GM12872 (cell line): ENCODE results near the gene PPDPF.

Experiments used
- TF ChIP-seq, protein P1 (sequence below): IDR thresholded peaks from 3 replicates; pipeline ENCODE4 v1.5.1; 2011; ENCODE audit warnings: low read depth, mild to moderate bottlenecking, low read length, moderate library complexity; ENCODE audit not compliant: insufficient read depth

Gene PPDPF

DNA sequence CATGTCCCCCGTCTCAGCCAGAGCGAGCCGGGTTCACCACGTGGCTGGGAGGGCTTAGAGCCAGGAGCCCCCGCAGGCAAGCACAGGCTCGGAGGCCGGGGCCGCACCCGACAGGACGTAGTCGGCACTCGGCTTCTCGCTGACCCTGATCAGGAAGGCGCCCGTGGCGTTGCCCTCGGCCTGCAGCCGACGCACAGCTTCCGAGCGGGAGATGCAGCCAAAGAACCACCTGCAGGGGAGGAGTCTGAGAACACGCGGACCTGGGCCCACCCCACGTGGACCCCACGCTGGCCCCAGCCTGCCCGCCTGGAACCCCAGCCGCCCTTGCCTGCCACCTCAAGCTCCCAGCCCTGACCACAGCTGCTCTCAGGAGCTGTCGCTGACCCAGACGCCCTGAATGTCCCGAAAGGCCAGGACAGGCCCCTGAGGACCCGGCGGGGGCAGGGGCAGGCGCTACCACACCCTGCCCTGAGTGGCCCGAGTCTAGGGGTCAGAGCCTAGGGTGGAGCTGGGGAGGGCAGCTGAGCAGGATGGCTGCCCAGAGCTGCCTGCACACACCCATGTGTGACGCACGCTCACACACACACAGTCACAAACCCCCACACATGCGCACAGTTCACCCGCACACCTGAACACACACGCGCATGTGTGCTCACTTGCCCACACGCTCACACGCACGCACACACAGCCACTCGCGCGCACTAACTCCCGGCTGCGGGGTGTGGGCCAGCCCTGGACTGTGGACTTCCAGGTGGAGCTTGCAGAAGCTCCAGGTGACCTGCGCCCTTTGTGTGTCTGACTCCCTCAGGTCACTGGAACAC, 14.5 kb downstream of the PPDPF start:
- TF ChIP-seq, protein P1, sequence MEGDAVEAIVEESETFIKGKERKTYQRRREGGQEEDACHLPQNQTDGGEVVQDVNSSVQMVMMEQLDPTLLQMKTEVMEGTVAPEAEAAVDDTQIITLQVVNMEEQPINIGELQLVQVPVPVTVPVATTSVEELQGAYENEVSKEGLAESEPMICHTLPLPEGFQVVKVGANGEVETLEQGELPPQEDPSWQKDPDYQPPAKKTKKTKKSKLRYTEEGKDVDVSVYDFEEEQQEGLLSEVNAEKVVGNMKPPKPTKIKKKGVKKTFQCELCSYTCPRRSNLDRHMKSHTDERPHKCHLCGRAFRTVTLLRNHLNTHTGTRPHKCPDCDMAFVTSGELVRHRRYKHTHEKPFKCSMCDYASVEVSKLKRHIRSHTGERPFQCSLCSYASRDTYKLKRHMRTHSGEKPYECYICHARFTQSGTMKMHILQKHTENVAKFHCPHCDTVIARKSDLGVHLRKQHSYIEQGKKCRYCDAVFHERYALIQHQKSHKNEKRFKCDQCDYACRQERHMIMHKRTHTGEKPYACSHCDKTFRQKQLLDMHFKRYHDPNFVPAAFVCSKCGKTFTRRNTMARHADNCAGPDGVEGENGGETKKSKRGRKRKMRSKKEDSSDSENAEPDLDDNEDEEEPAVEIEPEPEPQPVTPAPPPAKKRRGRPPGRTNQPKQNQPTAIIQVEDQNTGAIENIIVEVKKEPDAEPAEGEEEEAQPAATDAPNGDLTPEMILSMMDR: no peak

GRCh38 chr20:63536241-63536977, 15.8 kb downstream of the PPDPF start:
- TF ChIP-seq, protein P1: no peak

- TF ChIP-seq, protein P1: no peak
These were observed 16.5 kb downstream of the PPDPF start, which contains the start of gene PTK6 for GRCh38 chr20:63536997-63537524. TSS of gene PTK6 (minus strand) at chr20:63537376. CDS start at chr20:63537314, 62 bp downstream.

- TF ChIP-seq, protein P1: peak; percentile 97
These were observed 17.1 kb downstream of the PPDPF start for GRCh38 chr20:63537525-63538203.

DNA sequence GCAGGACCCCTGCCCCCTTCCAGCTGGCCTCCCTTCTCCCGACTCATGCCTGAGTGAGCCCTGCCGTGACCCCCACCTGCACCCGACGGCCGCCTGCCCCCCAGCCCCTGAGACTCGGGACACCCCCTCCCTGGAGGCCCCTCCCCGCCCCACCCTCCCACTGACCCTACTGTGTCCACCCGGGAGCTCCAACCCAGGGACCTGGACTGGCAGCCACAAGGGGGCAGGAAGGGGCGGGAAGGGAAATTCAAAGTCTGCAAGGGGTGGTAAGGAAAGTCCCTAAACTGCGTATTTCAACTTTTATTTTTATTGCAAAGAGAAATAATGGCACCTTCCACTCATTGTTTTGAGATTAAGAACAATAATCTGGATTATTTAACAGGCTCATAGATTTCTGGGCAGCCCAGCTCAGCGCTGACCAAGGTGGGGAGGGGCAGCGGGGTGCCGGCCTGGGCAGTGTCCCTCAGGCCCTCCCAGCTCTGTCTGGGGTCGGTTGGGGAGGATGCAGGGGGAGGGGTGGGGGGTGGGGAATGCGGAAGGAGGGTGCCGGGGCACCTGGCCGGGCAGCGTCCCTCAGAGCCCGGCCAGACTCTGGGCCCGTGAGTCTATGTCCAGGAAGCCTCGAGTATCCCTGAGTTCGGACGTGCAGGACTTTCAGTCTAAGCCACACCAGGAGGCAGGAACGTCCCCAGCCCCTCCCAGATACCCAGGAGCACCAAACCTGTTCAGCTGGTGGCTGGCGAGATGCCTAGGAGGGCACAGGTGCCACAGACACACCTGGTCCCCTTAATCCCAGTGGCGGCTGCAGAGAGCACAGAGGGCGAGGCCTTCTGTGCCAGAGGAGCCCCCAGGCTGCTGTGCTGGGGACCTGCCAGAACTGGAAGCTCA, 17.9 kb downstream of the PPDPF start:
- TF ChIP-seq, protein P1: no peak

- TF ChIP-seq, protein P1: no peak
These were observed 18.5 kb downstream of the PPDPF start for GRCh38 chr20:63539092-63539430.
